ENCODE measurements around the gene PRKCE. TPM values are rescaled to one million over a fixed set of nuclear protein-coding genes. Genes with fewer than 3 reads are reported as not detected.

The PRKCE gene
- total RNA-seq, 1 experiment from 2014 or later, result 1.3 TPM

- H3K27ac Mint-ChIP-seq, result no peak overlapping the region
- H3K23me2 ChIP-seq (ENCODE audit: insufficient read length, low read depth, low read length, poor library complexity, severe bottlenecking), result no peaks in the 10 kb centered on the region
- no peak overlapping the region for H3K23ac ChIP-seq (ENCODE audit: insufficient read length, low read depth, low read length)
- no peak overlapping the region for H2BK120ac ChIP-seq (ENCODE audit: low read depth, low read length, poor library complexity, severe bottlenecking)
- no peak overlapping the region for H4K91ac ChIP-seq (ENCODE audit: insufficient read length, low read depth, low read length)
- no peak overlapping the region for H3T11ph ChIP-seq (ENCODE audit: low read length)
- WGBS (ENCODE audit: extremely low coverage, insufficient read length, low lambda C conversion rate), result no CpG with 5 or more reads among the region's 6 CpGs
- no peaks in the 10 kb centered on the region for H4K20me1 ChIP-seq (ENCODE audit: control insufficient read depth, insufficient read depth, insufficient read length)
- H3K27me3 ChIP-seq (ENCODE audit: insufficient read depth, low read length), result no peaks in the 10 kb centered on the region
- no peak overlapping the region for H2AFZ ChIP-seq (ENCODE audit: low read length)
- no peak overlapping the region for H3K4ac ChIP-seq (ENCODE audit: low read depth, low read length)
- H3K27ac ChIP-seq (ENCODE audit: insufficient read length, low read depth, low read length), result no peak overlapping the region
- no peak overlapping the region for H2BK12ac ChIP-seq (ENCODE audit: insufficient read length, low read depth, low read length)
- no peak overlapping the region for H3K9ac ChIP-seq (ENCODE audit: extremely low read depth, insufficient read length, low read length)
- no peak overlapping the region for H3K56ac ChIP-seq (ENCODE audit: insufficient read length, low read depth, low read length)
- no peaks in the 10 kb centered on the region for H3K9me3 ChIP-seq (ENCODE audit: control insufficient read depth, low read depth, low read length)
- no peak for TF ChIP-seq CTCF (conservative IDR thresholded peaks at IDR 0.05)
- H3K27me3 Mint-ChIP-seq (ENCODE audit: low read depth), result peaks cover 8% of the 10 kb centered on the region
- H2BK20ac ChIP-seq (ENCODE audit: low read depth, low read length, poor library complexity, severe bottlenecking), result no peak overlapping the region
- H2BK5ac ChIP-seq (ENCODE audit: insufficient read length, low read length), result no peak overlapping the region
- no peak overlapping the region for H4K8ac ChIP-seq (replicated peaks; ENCODE audit: insufficient read length, low read depth, low read length)
- H3K4me1 Mint-ChIP-seq, result peaks cover 0 to 4% of the 10 kb centered on the region in 2 experiments; a peak in 1 of 4 replicates
- no peak for DNase-seq
- no peaks in the 10 kb centered on the region for H3K79me1 ChIP-seq (ENCODE audit: insufficient read depth, low read depth, low read length, poor library complexity, severe bottlenecking)
- no peak overlapping the region for H4K5ac ChIP-seq (ENCODE audit: insufficient read length, low read depth, low read length)
- no peak overlapping the region for H3K4me3 Mint-ChIP-seq
- H3K18ac ChIP-seq (ENCODE audit: insufficient read length, low read depth, low read length), result no peak overlapping the region
- no peak overlapping the region for H3K14ac ChIP-seq (ENCODE audit: insufficient read depth, low read length)
- H3K4me2 ChIP-seq (ENCODE audit: insufficient read depth, insufficient read length, low read length), result no peak overlapping the region
- no peaks in the 10 kb centered on the region for H3K9me3 Mint-ChIP-seq
- H2BK15ac ChIP-seq (ENCODE audit: low read depth, low read length), result no peak overlapping the region
- H3K36me3 Mint-ChIP-seq (ENCODE audit: insufficient read depth in 1 of 3, low read depth in 3 of 3), result no peaks in the 10 kb centered on the region
- H3K4me1 ChIP-seq (ENCODE audit: insufficient read depth, low read length), result no peaks in the 10 kb centered on the region
- no peaks in the 10 kb centered on the region for H3K79me2 ChIP-seq (ENCODE audit: insufficient read depth, low read length)
- H2AK5ac ChIP-seq (ENCODE audit: insufficient read length, low read length), result no peak overlapping the region
Measured at GRCh38 chr2:46179037-46179621, 527.7 kb downstream of the PRKCE start.
